Adrenal gland (tissue), 12 donors: ENCODE results near the gene LARP1. TPM values are rescaled to one million over a fixed set of nuclear protein-coding genes. Genes with fewer than 3 reads are reported as not detected.

Experiments used
- DNase-seq, 7 donors: peaks; one replicate each; pipeline ENCODE4 v3.0.0-alpha.2; 2019 to 2020
- H3K27ac ChIP-seq, 5 donors: fragments of 200-600 bp; sonication (generic) in 4 of 5; 1 replicate in 3 of 5; 2 replicates in 2 of 5; pipeline versions ENCODE4 v1.5.1 to v1.8.0; 2016 to 2020; ENCODE audit warnings: mild to moderate bottlenecking in 1 of 5
- H3K27me3 ChIP-seq: fragments of 200-600 bp; 2 replicates; pipeline ENCODE4 v1.8.0; 2021
- H3K36me3 ChIP-seq, 2 donors: fragments of 200-600 bp; replicated peaks in 1 of 2; 1 replicate in 1 of 2; 2 replicates in 1 of 2; pipeline versions ENCODE4 v1.5.1 to v1.8.0; 2018 to 2022
- H3K4me1 ChIP-seq, 2 donors: fragments of 200-600 bp; replicated peaks in 1 of 2; 1 replicate in 1 of 2; 2 replicates in 1 of 2; pipeline versions ENCODE4 v1.5.1 to v1.8.0; 2018 to 2021
- H3K4me3 ChIP-seq, 4 donors: fragments of 200-600 bp; sonication (generic) in 3 of 4; one replicate each; pipeline ENCODE4 v1.5.1; 2016 to 2018
- H3K9me3 ChIP-seq, 3 donors: fragments of 200-600 bp; sonication (generic) in 1 of 3; replicated peaks in 1 of 3; 1 replicate in 2 of 3; 2 replicates in 1 of 3; pipeline versions ENCODE4 v1.5.1 to v1.8.0; 2016 to 2021
- CTCF ChIP-seq, 6 experiments: fragments of 450-650 bp in 4 of 6; fragments of 200-600 bp in 2 of 6; sonication (generic) in 1 of 6; IDR thresholded peaks; 1 replicate in 5 of 6; 2 replicates in 1 of 6; pipeline versions ENCODE4 v1.5.1 to v1.8.0; 2016 to 2021; ENCODE audit warnings: antibody characterized with exemption in 6 of 6, mild to moderate bottlenecking in 2 of 6, moderate library complexity in 1 of 6
- POLR2A ChIP-seq, 2 donors: fragments of 450-650 bp; IDR thresholded peaks; one replicate each; pipeline ENCODE4 v1.6.1; 2017; ENCODE audit warnings: antibody characterized with exemption in 2 of 2, mild to moderate bottlenecking in 2 of 2, moderate library complexity in 1 of 2
- WGBS, 4 donors: extraction: QIAGEN DNeasy Blood & Tissue Kit in 2 of 4; methylation state at CpG; one replicate each; pipeline versions ENCODE4 v1.1.5 to v1.1.7; 2013 to 2017; 5-methylcytosine and 5-hydroxymethylcytosine counted together
- intact Hi-C, 2 donors: fragments of 100-400 bp; cut with DNase I; formaldehyde crosslinking; loops; one replicate each; pipeline versions ENCODE4 v1.14.1 to v1.15.0; 2022 to 2023
- polyA plus RNA-seq, 3 donors: library from polyadenylated mRNA; stranded (reverse); fragments of 200-250 nt in 2 of 3; fragments of 350-450 nt in 1 of 3; fragmentation: Illumina TruSeq in 1 of 3; extraction: RNeasy Lipid Tissue Mini Kit (QIAGEN cat#74804) in 1 of 3; gene quantifications; one replicate each; pipeline ENCODE4 v1.2.3, GENCODE V29; 2013 to 2014
- total RNA-seq, 9 donors: library from RNA; depleted of rRNA in 4 of 9; stranded (reverse); fragments of >200 nt in 4 of 9; fragments of 120-200 nt in 1 of 9; fragmentation: NEBNext Ultra II Directional in 1 of 9; extraction: Animal tissue kit (Norgen Biotek cat#: 25700) in 1 of 9; gene quantifications; one replicate each; pipeline versions ENCODE4 v1.1.0 to v1.2.4, GENCODE V29; 2013 to 2023
- donor health status: healthy with polysubstance abuse.
- donor health status: Bipolar disorder and iron deficiency.
- donor health status: DM: yes; HTN: yes; CAD: no.
- donor health status: DM: no; HTN: no; CAD: no.
- donor health status: DM: no; HTN: no; CAD: no.
- donor health status: DM: yes; HTN: yes; CAD: no.

LARP1 gene
- total and polyA plus RNA-seq, 12 donors = 30.5 to 209 (median 126) TPM

DNA sequence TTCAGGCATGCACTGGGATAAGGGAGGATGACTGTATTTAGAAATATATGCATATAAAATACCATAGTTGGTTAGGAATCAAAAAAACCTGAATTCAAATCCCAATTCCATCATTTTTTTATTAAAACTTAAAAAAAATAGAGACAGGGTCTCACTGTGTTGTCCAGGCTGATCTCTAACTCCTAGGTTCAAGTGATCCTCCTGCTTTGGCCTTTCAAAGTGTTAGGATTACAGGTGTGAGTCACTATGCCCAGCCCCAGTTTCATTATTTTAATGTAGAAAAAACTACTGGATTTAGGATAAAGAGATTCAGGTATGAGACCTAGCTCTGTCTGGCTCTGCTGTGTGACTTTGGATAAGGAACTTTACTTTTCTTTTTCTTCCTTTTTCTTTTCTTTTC is 3.3 kb upstream of the LARP1 start:
- H3K9me3 ChIP-seq = no peaks in the 10 kb centered on the region
- no peak overlapping the region for H3K27ac ChIP-seq
- H3K4me1 ChIP-seq = peaks cover 15 to 17% of the 10 kb centered on the region in 2 donors
- no peak for DNase-seq
- H3K27me3 ChIP-seq = no peaks in the 10 kb centered on the region
- no peak overlapping the region for H3K4me3 ChIP-seq
- no peaks in the 10 kb centered on the region for H3K36me3 ChIP-seq
- intact Hi-C loops = no loop called here
- TF ChIP-seq POLR2A (IDR thresholded peaks at IDR 0.05) = no peak
- no peak for TF ChIP-seq CTCF (IDR thresholded peaks at IDR 0.05)

GRCh38 chr5:154753792-154754191 is 1.4 kb upstream of the LARP1 start:
- Histone ChIP-seq H3K27ac (peak overlapping the region; percentile 91 to 99 (median 94)), H3K27me3 (no peaks in the 10 kb centered on the region), H3K4me3 (peak overlapping the region in 1 of 4 donors; percentile 78), H3K9me3 (no peaks in the 10 kb centered on the region), H3K4me1 (peaks cover 25 to 27% of the 10 kb centered on the region in 2 donors), H3K36me3 (no peaks in the 10 kb centered on the region)
- intact Hi-C loops = no loop called here
- 20 to 47% (median 39%) methylated on average over 4 to 5 of the region's 5 CpGs for WGBS, 4 donors
- DNase-seq = peak; percentile 57 to 92 (median 80)
- TF ChIP-seq POLR2A (IDR thresholded peaks at IDR 0.05) = peak; percentile 15 to 64
- TF ChIP-seq CTCF (IDR thresholded peaks at IDR 0.05) = no peak

GRCh38 chr5:154754460-154755360 is 467 bp upstream of the LARP1 start:
- Histone ChIP-seq H3K4me1 (peaks cover 30 to 34% of the 10 kb centered on the region in 2 donors), H3K4me3 (peak overlapping the region in 2 of 4 donors; percentile 94 to 99), H3K27me3 (no peaks in the 10 kb centered on the region), H3K27ac (peak overlapping the region; percentile 91 to 99 (median 97)), H3K9me3 (no peaks in the 10 kb centered on the region), H3K36me3 (no peaks in the 10 kb centered on the region)
- DNase-seq = peak; percentile 99 to 100 (median 100)
- TF ChIP-seq POLR2A (IDR thresholded peaks at IDR 0.05) (peak; percentile 33 to 61), CTCF (IDR thresholded peaks at IDR 0.05) (peak in 5 of 6 experiments; percentile 27 to 53 (median 42))
- intact Hi-C loops = no loop called here
- 1 to 7% (median 1%) methylated on average over 12 to 91 of the region's 92 CpGs for WGBS, 4 donors

DNA sequence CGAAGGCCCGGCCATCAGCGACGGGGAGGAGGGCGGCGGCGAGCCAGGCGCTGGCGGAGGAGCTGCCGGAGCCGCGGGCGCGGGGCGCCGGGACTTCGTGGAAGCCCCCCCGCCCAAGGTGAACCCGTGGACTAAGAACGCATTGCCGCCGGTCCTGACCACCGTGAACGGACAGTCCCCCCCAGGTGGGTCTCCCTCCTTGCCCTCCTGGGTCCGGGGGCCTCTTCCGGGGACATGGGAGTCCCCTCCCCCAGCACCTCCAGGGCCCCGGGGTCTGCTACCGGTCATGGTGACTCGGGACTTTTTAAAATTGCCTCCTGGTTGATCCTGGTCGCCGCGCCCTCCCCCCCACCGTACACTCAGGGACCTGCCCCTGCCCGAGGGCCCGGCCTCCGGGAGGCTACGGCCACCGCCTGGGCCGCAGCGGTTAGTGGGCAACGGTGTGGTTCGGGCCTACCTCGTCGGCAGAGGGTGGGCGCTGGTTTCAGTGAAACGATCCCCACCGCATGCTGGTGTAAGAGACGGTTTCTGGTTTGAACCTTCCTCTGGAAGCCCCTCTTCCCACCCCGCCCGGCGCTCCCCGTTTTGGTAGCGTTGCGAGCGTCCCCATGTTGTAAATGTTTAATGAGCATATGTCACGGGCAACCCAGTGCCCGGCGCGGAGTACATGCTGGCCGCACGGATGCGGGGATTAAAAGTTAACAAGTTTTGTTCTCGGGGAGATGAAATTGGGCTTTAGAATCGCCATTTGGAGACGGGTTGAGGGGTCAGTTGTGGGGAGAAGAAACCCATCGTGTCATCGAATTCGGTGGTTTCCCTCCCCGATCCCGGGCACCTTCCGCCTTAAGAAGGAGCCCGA is 1.1 kb downstream of the LARP1 start:
- Histone ChIP-seq H3K4me1 (peaks cover 37 to 49% of the 10 kb centered on the region in 2 donors), H3K27ac (peak overlapping the region; percentile 87 to 99 (median 97)), H3K27me3 (no peaks in the 10 kb centered on the region), H3K36me3 (no peaks in the 10 kb centered on the region), H3K9me3 (no peaks in the 10 kb centered on the region), H3K4me3 (peak overlapping the region; percentile 81 to 99 (median 92))
- intact Hi-C loops = no loop called here
- DNase-seq = peak; percentile 41 to 70 (median 64)
- no peak for TF ChIP-seq CTCF (IDR thresholded peaks at IDR 0.05)
- no peak for TF ChIP-seq POLR2A (IDR thresholded peaks at IDR 0.05)
- 0 to 1% (median 0%) methylated on average over 7 to 72 of the region's 72 CpGs for WGBS, 4 donors
